Right lobe of liver (tissue), 4 donors: ENCODE measurements around the gene FOXC1.

ENCODE experiments used
- POLR2A ChIP-seq: fragments of 450-650 bp; IDR thresholded peaks from one replicate; pipeline ENCODE4 v1.6.1; 2017; ENCODE audit warnings: antibody characterized with exemption, mild to moderate bottlenecking
- TF ChIP-seq, protein P1 (sequence below), 4 donors: fragments of 200-600 bp in 3 of 4; fragments of 450-650 bp in 1 of 4; IDR thresholded peaks; one replicate each; pipeline versions ENCODE4 v1.5.1 to v1.8.0; 2016 to 2022; ENCODE audit warnings: antibody characterized with exemption in 4 of 4, mild to moderate bottlenecking in 2 of 4
- donor health status: DM: no; HTN: no; CAD: no.
- donor health status: DM: no; HTN: no; CAD: no.
- donor health status: DM: no; HTN: yes; CAD: no.

DNA sequence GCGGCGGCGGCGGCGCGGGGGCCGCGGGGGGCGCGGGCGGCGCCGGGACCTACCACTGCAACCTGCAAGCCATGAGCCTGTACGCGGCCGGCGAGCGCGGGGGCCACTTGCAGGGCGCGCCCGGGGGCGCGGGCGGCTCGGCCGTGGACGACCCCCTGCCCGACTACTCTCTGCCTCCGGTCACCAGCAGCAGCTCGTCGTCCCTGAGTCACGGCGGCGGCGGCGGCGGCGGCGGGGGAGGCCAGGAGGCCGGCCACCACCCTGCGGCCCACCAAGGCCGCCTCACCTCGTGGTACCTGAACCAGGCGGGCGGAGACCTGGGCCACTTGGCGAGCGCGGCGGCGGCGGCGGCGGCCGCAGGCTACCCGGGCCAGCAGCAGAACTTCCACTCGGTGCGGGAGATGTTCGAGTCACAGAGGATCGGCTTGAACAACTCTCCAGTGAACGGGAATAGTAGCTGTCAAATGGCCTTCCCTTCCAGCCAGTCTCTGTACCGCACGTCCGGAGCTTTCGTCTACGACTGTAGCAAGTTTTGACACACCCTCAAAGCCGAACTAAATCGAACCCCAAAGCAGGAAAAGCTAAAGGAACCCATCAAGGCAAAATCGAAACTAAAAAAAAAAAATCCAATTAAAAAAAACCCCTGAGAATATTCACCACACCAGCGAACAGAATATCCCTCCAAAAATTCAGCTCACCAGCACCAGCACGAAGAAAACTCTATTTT lies 2.0 kb downstream of the FOXC1 start:
- TF ChIP-seq, protein P1, sequence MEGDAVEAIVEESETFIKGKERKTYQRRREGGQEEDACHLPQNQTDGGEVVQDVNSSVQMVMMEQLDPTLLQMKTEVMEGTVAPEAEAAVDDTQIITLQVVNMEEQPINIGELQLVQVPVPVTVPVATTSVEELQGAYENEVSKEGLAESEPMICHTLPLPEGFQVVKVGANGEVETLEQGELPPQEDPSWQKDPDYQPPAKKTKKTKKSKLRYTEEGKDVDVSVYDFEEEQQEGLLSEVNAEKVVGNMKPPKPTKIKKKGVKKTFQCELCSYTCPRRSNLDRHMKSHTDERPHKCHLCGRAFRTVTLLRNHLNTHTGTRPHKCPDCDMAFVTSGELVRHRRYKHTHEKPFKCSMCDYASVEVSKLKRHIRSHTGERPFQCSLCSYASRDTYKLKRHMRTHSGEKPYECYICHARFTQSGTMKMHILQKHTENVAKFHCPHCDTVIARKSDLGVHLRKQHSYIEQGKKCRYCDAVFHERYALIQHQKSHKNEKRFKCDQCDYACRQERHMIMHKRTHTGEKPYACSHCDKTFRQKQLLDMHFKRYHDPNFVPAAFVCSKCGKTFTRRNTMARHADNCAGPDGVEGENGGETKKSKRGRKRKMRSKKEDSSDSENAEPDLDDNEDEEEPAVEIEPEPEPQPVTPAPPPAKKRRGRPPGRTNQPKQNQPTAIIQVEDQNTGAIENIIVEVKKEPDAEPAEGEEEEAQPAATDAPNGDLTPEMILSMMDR (IDR thresholded peaks at IDR 0.05) = no peak
- no peak for TF ChIP-seq POLR2A
